BJ (cell line): ENCODE results near the gene HINT3. TPM values are rescaled to one million over a fixed set of nuclear protein-coding genes. Genes with fewer than 3 reads are reported as not detected.

Source experiments
- CTCF ChIA-PET: fragments of 350-600 bp; formaldehyde crosslinking; extraction: SDS; loops from one replicate; lab custom pipeline; 2021; ENCODE audit warnings: antibody characterized with exemption, inconsistent platforms; lab: Yijun Ruan, JAX
- POLR2A ChIA-PET: fragments of 300-600 bp; sonication (Branson Sonifier 250); formaldehyde crosslinking; extraction: SDS; loops from one replicate; lab custom pipeline; 2021; ENCODE audit warnings: antibody characterized with exemption; lab: Charles Lee
- DNase-seq: peaks from one replicate; pipeline ENCODE4 v3.0.0-alpha.2; 2011; ENCODE audit warnings: low read depth
- H3K27me3 ChIP-seq: 2 replicates; pipeline ENCODE4 v1.6.0; 2011; ENCODE audit warnings: low read length; ENCODE audit not compliant: control insufficient read depth, insufficient read depth
- H3K36me3 ChIP-seq: 2 replicates; pipeline ENCODE4 v1.5.1; 2011; ENCODE audit warnings: low read length; ENCODE audit not compliant: control insufficient read depth, insufficient read depth
- H3K4me3 ChIP-seq: 2 replicates; pipeline ENCODE4 v1.5.1; 2011; ENCODE audit warnings: low read depth, mild to moderate bottlenecking, control low read depth, low read length
- polyA plus RNA-seq: library from polyadenylated mRNA; depleted of rRNA; stranded (reverse); fragments of >200 nt; gene quantifications from 2 replicates; pipeline ENCODE4 v1.2.3, GENCODE V29; 2011
- TF ChIP-seq, protein P1 (sequence below): IDR thresholded peaks from 2 replicates; pipeline ENCODE4 v1.5.1; 2011; ENCODE audit warnings: low read depth, mild to moderate bottlenecking, control low read depth, inconsistent platforms, low read length, moderate library complexity; ENCODE audit not compliant: insufficient read depth

The HINT3 gene
- polyA plus RNA-seq, 1 experiment, result 1.3 TPM

DNA sequence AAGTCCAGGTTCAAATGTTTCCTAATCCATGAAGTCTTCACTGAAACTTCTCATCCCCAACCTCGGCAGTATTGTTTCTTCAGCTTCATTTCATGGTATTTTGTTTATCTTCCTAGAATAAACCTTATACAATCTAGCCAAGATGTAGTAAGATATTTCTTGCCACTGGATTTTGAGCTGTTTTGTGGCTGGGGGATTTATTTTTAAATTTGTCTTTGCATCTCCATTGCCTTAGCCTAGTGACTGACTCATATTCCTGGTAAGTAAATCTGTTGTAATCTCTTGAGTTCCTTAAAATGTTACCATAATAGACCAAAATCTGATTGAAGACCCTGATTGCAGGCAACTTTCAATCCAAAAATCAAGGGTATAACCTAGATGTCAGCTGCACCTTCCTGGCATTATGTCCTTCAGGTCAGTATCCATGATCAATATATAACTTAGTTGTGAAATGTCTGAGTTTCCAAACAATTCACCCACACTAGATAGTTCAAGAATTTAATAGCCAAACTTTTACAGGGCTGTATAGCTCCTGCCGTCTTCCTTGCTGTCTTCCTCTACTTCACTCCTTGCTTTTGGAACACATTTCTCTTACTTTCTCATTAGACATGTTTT is 25.1 kb downstream of the HINT3 start:
- Histone ChIP-seq H3K27me3 (no peaks in the 10 kb centered on the region), H3K36me3 (no peaks in the 10 kb centered on the region), H3K4me3 (no peak overlapping the region)
- POLR2A ChIA-PET, result no interaction called here
- CTCF ChIA-PET, result interaction anchor here (1.2 to 1.4 kb wide), 2 partner anchors 11 to 191 kb away, joined by 3 to 4 read pairs; partner anchors contain the start of gene NCOA7
- TF ChIP-seq, protein P1, sequence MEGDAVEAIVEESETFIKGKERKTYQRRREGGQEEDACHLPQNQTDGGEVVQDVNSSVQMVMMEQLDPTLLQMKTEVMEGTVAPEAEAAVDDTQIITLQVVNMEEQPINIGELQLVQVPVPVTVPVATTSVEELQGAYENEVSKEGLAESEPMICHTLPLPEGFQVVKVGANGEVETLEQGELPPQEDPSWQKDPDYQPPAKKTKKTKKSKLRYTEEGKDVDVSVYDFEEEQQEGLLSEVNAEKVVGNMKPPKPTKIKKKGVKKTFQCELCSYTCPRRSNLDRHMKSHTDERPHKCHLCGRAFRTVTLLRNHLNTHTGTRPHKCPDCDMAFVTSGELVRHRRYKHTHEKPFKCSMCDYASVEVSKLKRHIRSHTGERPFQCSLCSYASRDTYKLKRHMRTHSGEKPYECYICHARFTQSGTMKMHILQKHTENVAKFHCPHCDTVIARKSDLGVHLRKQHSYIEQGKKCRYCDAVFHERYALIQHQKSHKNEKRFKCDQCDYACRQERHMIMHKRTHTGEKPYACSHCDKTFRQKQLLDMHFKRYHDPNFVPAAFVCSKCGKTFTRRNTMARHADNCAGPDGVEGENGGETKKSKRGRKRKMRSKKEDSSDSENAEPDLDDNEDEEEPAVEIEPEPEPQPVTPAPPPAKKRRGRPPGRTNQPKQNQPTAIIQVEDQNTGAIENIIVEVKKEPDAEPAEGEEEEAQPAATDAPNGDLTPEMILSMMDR, result no peak
- no peak for DNase-seq

DNA sequence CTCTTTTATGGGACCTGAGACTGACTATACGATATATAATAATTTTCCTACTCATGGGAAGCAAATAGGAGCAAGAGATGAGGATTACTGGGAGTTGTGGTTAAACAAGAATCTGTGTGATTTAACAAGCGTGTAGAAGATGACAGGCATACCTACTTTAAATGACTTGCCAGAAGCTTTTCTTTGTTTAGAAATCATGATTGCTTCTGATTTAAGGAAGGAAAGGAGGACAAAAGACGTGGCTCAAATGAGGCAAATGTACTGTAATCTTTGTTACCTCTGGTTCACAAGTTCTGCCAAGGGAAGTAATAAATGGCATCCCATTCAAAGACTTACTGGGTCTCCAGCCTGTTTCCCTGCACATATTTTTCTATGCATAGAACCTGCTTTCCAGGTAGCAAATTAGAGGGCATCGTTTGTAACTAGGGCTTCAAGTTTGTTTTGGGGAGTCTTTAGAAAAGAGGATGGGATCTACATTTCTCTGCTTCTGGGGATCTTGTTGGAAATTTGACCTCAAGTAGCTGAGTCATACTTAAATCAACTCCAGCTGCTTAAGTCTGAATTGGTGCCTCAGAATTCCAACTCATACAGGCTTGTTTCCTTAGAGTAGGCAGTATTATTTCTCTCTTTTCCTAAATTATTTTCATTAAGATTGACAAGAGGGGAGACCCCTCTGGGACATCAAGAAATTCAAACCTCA is 26.8 kb downstream of the HINT3 start:
- no peaks in the 10 kb centered on the region for H3K27me3 ChIP-seq
- no peaks in the 10 kb centered on the region for H3K36me3 ChIP-seq
- H3K4me3 ChIP-seq, result no peak overlapping the region
- POLR2A ChIA-PET, result no interaction called here
- peak; percentile 62 for DNase-seq
- TF ChIP-seq, protein P1, result no peak
- CTCF ChIA-PET, result interaction anchor here (0.7 to 2.2 kb wide), 3 partner anchors 9 to 19 kb away, joined by 3 to 6 read pairs (median 6); no protein-coding TSS in a partner anchor

DNA sequence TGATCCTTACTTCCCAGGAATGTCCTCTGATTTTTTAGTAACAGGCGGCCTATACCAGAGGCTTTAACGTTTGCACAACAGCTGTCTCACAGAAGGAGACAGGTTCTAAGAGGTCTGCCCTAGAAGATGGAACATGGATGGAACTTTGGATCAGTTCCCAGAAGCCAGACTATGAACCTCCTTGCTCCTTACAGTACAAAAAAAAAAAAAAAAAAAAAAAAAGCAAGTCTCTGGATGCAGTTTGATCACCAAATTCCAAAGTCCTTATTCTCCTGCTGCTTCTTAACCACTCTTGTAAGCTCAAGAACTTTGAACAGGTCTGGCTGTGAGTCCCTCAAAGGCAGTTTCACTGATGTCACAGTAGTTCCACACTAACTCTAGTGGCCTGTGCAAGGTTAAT is 27.7 kb downstream of the HINT3 start:
- Histone ChIP-seq H3K4me3 (no peak overlapping the region), H3K36me3 (no peaks in the 10 kb centered on the region), H3K27me3 (no peaks in the 10 kb centered on the region)
- no peak for DNase-seq
- ChIA-PET POLR2A (interaction anchor here (0.7 kb wide), 2 partner anchors 26 to 611 kb away, joined by 11 to 24 read pairs; no protein-coding TSS in a partner anchor), CTCF (interaction anchor here (0.5 to 2.2 kb wide), 3 partner anchors 10 to 193 kb away, joined by 3 to 6 read pairs (median 4); partner anchors contain the start of gene NCOA7)
- TF ChIP-seq, protein P1, result no peak

DNA sequence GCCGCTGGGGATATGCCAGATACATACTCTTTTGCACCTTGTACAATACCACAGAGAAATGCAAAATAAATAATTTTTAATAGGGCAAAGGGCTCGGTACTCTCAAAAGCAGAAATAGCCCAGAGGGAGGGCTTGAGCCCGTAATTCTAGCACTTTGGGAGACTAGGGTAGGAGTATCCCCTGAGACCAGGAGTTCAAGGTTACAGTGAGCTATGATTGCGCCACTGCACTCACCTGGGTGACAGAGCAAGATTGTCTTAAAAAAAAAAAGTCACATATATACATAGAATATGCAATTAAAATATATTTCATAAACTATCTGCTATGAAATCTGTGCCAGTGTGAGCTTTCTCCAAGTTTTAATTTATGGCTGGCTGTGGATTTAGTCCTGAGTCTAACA is 29.0 kb downstream of the HINT3 start:
- ChIA-PET POLR2A (no interaction called here), CTCF (interaction anchor here (0.7 to 2.6 kb wide), 5 partner anchors 11 to 1135 kb away, joined by 3 to 23 read pairs (median 3); partner anchors contain the start of gene NCOA7)
- peak overlapping the region; percentile 73; the same call in 1 of the 2 replicates for H3K4me3 ChIP-seq
- TF ChIP-seq, protein P1, result no peak
- no peaks in the 10 kb centered on the region for H3K36me3 ChIP-seq
- H3K27me3 ChIP-seq, result no peaks in the 10 kb centered on the region
- DNase-seq, result no peak

DNA sequence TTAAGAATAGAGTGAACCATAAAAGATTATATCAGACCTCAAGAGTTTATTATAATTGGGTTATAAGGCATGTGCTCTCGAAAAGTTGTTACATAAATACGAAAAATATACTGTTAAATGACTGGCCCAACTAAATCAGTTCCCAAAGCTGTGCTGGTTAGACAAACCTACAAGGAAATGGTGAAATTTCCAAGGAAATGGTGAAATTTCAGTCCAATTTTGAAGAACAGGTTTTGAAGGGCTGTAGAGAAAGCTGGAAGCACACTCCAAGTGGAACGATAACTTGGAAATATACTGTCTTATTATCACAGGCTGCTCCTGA is 29.4 kb downstream of the HINT3 start:
- POLR2A ChIA-PET, result interaction anchor here (0.5 to 0.7 kb wide), 3 partner anchors 738 to 1067 kb away, joined by 3 to 4 read pairs (median 3); no protein-coding TSS in a partner anchor
- Histone ChIP-seq H3K4me3 (peak overlapping the region; percentile 73), H3K27me3 (no peaks in the 10 kb centered on the region), H3K36me3 (no peaks in the 10 kb centered on the region)
- TF ChIP-seq, protein P1, result no peak
- CTCF ChIA-PET, result interaction anchor here (0.7 to 2.6 kb wide), 5 partner anchors 10 to 1135 kb away, joined by 3 to 23 read pairs (median 3); no protein-coding TSS in a partner anchor
- no peak for DNase-seq
